GM21390 (cell line): ENCODE measurements around the gene RTL10.

ENCODE experiments used
- ATAC-seq: cut with Tn5 transposase; IDR thresholded peaks from one replicate; pipeline ENCODE4 v1.9.1; 2021; ENCODE audit not compliant: unreplicated experiment

The RTL10 gene

GRCh38 chr22:19811811-19812771 is 42.6 kb downstream of the RTL10 start:
- ATAC-seq: no peak

GRCh38 chr22:19811211-19811621 is 43.5 kb downstream of the RTL10 start:
- no peak for ATAC-seq

GRCh38 chr22:19810381-19811201 is 44.1 kb downstream of the RTL10 start:
- ATAC-seq: no peak

- no peak for ATAC-seq
Observed at GRCh38 chr22:19809741-19810140, 44.9 kb downstream of the RTL10 start.

GRCh38 chr22:19808873-19809478 is 45.7 kb downstream of the RTL10 start:
- ATAC-seq: no peak

GRCh38 chr22:19807914-19808872 is 46.5 kb downstream of the RTL10 start:
- ATAC-seq: no peak

GRCh38 chr22:19807161-19807913 is 47.3 kb downstream of the RTL10 start:
- ATAC-seq: no peak

- ATAC-seq: no peak
Observed at GRCh38 chr22:19806213-19807160, 48.2 kb downstream of the RTL10 start.

- no peak for ATAC-seq
Observed at GRCh38 chr22:19805821-19806212, 48.9 kb downstream of the RTL10 start.
